HG02763 (cell line): ENCODE results near the gene STRN3.
"Not testable (repeated sequence)": the region's sequence is repeated elsewhere in the genome, so short reads cannot be mapped to it uniquely, and the experiment has no call there.

Source experiments
- ATAC-seq: cut with Tn5 transposase; IDR thresholded peaks from one replicate; pipeline ENCODE4 v1.9.1; 2021; ENCODE audit warnings: mild to moderate bottlenecking, moderate library complexity; ENCODE audit not compliant: unreplicated experiment

STRN3 gene

GRCh38 chr14:31026077-31026449, at the start of gene STRN3:
Gene STRN3, minus strand, starts transcription at chr14:31026379. Its CDS starts 194 bp downstream, at chr14:31026185.
- no peak for ATAC-seq

GRCh38 chr14:31075144-31075543, 49.0 kb upstream of the STRN3 start:
- ATAC-seq = no peak

GRCh38 chr14:31071151-31071550, 45.0 kb upstream of the STRN3 start:
- ATAC-seq = no peak

GRCh38 chr14:31070431-31070830, 44.3 kb upstream of the STRN3 start:
- ATAC-seq = no peak

- no peak for ATAC-seq
Observed at GRCh38 chr14:31069343-31069742, 43.2 kb upstream of the STRN3 start.

- ATAC-seq = no peak
Observed at GRCh38 chr14:31068235-31068634, 42.1 kb upstream of the STRN3 start.

- ATAC-seq = not testable (repeated sequence)
Observed at GRCh38 chr14:31062908-31063307, 36.7 kb upstream of the STRN3 start.

- no peak for ATAC-seq
Observed at GRCh38 chr14:31060253-31060875, 34.2 kb upstream of the STRN3 start.

GRCh38 chr14:31059152-31059924, 33.2 kb upstream of the STRN3 start:
- no peak for ATAC-seq

GRCh38 chr14:31057701-31058364, 31.7 kb upstream of the STRN3 start:
- no peak for ATAC-seq

- ATAC-seq = no peak
Observed at GRCh38 chr14:31057035-31057434, 30.9 kb upstream of the STRN3 start.

GRCh38 chr14:31052905-31053586, 26.9 kb upstream of the STRN3 start:
- not testable (repeated sequence) for ATAC-seq

GRCh38 chr14:31051511-31051910, 25.3 kb upstream of the STRN3 start:
- ATAC-seq = no peak

GRCh38 chr14:31051023-31051422, 24.8 kb upstream of the STRN3 start:
- no peak for ATAC-seq

GRCh38 chr14:31047503-31047902, 21.3 kb upstream of the STRN3 start:
- no peak for ATAC-seq

GRCh38 chr14:31045501-31046080, 19.4 kb upstream of the STRN3 start:
- no peak for ATAC-seq

- ATAC-seq = no peak
Observed at GRCh38 chr14:31043379-31043778, 17.2 kb upstream of the STRN3 start.

- ATAC-seq = not testable (repeated sequence)
Observed at GRCh38 chr14:31042893-31043292, 16.7 kb upstream of the STRN3 start.

GRCh38 chr14:31042300-31042699, 16.1 kb upstream of the STRN3 start:
- ATAC-seq = no peak

GRCh38 chr14:31038521-31039166, 12.5 kb upstream of the STRN3 start:
- ATAC-seq = no peak
